Epithelial cell of prostate (primary cell): Measurements from ENCODE around the gene ASXL2.

Experiments used
- DNase-seq: peaks from one replicate; pipeline ENCODE4 v3.0.0-alpha.2; 2011; ENCODE audit warnings: low read depth, low spot score
- H3K27ac ChIP-seq: fragments of 450-650 bp; 2 replicates; pipeline ENCODE4 v1.5.1; 2017; ENCODE audit warnings: mild to moderate bottlenecking

Gene ASXL2

GRCh38 chr2:25809646-25810045, 68.6 kb downstream of the ASXL2 start:
- no peak overlapping the region for H3K27ac ChIP-seq

GRCh38 chr2:25808006-25808383, 70.3 kb downstream of the ASXL2 start:
- H3K27ac ChIP-seq, result no peak overlapping the region

More at GRCh38 chr2:25809646-25810045, 68.6 kb downstream of the ASXL2 start:
- DNase-seq, result no peak

GRCh38 chr2:25806941-25807340, 71.3 kb downstream of the ASXL2 start:
- H3K27ac ChIP-seq, result no peak overlapping the region
- no peak for DNase-seq

More at GRCh38 chr2:25808006-25808383, 70.3 kb downstream of the ASXL2 start:
- DNase-seq, result no peak

- DNase-seq, result no peak
- H3K27ac ChIP-seq, result no peak overlapping the region
Observed at GRCh38 chr2:25805987-25806386, 72.3 kb downstream of the ASXL2 start.

DNA sequence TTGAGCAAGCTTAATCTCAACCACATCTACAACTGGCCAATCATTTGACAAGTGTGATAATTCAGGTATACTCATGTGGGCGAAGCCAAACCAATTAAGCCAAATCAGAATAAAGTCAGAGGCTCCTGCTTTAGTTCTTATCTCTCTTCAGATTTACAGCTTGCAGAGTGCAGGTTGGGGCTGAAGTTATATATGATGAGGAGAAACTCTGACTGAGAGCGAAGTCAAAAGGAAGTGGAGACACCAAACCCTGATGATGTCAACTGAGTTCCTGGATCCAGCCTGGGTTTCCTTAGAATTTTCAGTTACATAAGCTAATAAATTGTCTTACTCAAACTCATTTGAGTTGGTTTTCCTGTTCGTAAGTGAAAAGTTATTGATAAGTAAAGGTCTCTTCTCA, 73.9 kb downstream of the ASXL2 start:
- DNase-seq, result no peak
- no peak overlapping the region for H3K27ac ChIP-seq

- H3K27ac ChIP-seq, result no peak overlapping the region
- DNase-seq, result no peak
Observed at GRCh38 chr2:25799301-25799700, 79.0 kb downstream of the ASXL2 start.

GRCh38 chr2:25797620-25798488, 80.4 kb downstream of the ASXL2 start:
- no peak overlapping the region for H3K27ac ChIP-seq
- no peak for DNase-seq

- no peak overlapping the region for H3K27ac ChIP-seq
- DNase-seq, result no peak
Observed at GRCh38 chr2:25794544-25795276, 83.6 kb downstream of the ASXL2 start.

DNA sequence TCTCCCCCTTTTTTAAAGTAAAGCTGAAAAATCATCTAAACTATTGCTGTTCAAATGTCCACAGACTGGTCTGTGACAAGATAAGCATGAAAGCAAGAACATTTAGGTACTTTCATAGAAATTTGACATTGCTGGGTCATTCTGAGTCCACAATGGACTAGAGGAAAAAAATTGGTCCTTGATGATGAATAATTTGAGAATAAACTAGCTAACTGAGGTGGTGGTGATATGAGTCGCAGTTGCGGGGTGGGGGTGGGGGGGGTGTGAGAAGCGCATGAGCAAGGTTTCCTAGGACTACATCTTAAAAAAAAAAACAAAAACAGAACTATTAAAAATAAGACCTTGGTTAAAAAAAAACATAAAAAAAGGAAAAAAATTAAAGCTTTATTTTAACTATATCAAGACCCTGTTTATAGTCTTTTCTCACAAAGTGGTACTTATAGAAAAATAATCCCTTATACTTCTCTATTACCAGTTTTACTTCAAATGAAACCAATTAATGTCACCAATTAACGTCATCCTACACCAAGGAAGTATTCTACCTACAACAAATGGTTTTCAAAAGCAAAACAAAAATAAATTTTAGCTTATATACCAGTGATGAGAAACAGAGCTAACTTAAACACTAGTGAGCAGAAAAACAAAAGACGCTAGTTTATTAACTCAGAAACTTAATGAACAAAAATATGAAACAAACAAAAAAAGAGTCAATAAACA, 88.1 kb downstream of the ASXL2 start:
- no peak for DNase-seq
- H3K27ac ChIP-seq, result no peak overlapping the region

GRCh38 chr2:25788457-25788856, 89.8 kb downstream of the ASXL2 start:
- no peak for DNase-seq
- H3K27ac ChIP-seq, result no peak overlapping the region

DNA sequence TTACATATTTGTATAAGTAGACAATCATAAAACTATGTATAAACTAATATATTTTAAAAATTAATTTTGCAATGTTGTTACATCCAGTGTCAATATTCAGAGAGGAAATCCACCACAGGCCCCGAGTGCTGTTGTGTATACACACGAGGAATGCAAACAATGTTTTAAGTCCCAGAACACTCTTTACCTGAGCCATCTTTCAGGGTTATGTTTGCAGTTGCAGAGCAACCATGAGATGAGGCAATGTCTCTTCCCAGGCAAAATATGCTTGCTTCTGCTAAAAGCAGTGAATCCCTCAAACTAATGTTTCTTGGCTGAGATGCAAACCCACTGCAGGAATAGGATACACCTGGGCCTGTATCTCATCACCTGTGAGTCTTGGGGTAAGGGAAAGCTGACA, 91.3 kb downstream of the ASXL2 start:
- H3K27ac ChIP-seq, result no peak overlapping the region
- no peak for DNase-seq

DNA sequence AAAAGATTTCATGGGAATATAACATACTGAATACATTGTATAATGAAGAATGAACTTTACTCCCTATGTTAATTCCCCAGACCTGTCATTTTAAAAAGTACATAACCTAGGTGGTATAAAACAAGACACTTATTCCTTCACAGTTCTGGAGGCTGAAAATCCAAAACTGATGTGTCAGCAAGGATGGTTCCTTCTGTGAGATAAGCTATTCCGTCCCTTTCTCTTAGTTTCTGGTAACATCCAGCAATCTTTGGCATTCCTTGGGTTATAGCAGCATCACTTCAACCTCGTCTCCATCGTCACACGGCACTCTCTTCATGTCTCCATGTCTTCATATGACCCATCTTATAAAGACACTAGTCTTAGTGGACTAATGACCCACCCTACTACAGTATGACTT, 93.9 kb downstream of the ASXL2 start:
- no peak for DNase-seq
- H3K27ac ChIP-seq, result no peak overlapping the region

- no peak for DNase-seq
- no peak overlapping the region for H3K27ac ChIP-seq
Observed at GRCh38 chr2:25777077-25777476, 101.2 kb downstream of the ASXL2 start.

DNA sequence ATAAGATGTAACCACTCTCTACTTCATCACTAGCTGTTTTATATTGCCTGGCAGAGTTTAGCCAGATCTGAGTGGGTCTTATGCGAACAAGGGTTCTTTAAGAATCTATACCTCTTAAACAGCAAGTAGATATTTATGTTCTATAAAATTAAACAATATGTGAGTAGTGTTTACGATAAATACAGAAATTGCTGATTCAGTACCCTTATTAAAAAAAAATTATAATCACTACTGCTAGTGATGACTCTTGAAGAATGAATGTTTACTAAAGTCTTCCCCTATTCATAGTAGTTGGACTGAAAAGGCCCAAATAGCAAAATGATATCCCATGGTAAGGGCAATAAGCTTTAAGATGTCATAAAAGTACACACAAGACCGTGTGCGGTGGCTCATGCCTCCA, 106.2 kb downstream of the ASXL2 start:
- H3K27ac ChIP-seq, result no peak overlapping the region
- DNase-seq, result no peak

- DNase-seq, result no peak
Observed at GRCh38 chr2:25763575-25763974, 114.7 kb downstream of the ASXL2 start.

DNA sequence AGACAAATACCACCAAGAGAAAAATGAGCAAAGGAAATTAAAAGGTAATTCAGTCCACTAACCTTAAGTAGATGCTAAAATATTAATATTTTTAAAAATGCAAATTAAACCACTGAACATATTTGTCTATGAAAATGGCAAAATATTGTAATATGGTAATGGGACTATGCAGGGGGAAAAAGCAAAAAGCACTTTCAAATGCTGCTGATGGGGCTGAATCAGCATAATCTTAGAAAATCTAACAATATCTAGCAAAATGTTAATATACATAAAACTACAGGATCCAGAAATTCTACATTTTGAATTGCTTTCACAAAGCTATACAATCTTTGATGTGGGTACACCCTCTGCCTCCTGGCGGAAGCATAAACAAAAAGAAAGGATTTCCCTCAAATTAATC, 118.0 kb downstream of the ASXL2 start:
- H3K27ac ChIP-seq, result no peak overlapping the region
- no peak for DNase-seq

More at GRCh38 chr2:25763575-25763974, 114.7 kb downstream of the ASXL2 start:
- H3K27ac ChIP-seq, result no peak overlapping the region

GRCh38 chr2:25758348-25758747, 119.9 kb downstream of the ASXL2 start:
- no peak overlapping the region for H3K27ac ChIP-seq
- DNase-seq, result no peak

DNA sequence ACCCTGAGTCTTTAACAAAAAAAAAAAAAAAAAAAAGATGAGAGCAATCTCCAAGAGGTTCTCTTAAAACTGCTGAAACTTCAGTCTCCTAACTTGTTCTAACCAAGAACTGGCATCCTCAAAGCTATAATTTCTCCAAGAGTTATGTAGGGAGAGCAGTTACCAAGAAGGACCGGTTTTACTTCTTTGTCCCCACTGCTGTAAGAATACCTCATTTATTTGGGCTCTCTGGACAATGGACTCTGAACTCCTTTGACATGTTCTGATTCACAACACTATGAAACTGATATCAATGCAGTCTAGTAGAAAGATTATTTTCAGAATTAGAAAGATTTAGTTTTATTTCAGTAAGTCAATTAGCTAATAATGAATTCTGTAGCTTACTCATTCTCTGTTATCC, 120.4 kb downstream of the ASXL2 start:
- DNase-seq, result no peak
- H3K27ac ChIP-seq, result no peak overlapping the region

GRCh38 chr2:25756536-25756935, 121.8 kb downstream of the ASXL2 start:
- no peak overlapping the region for H3K27ac ChIP-seq
- DNase-seq, result no peak

GRCh38 chr2:25749676-25750075, 128.6 kb downstream of the ASXL2 start:
- no peak overlapping the region for H3K27ac ChIP-seq
- no peak for DNase-seq

DNA sequence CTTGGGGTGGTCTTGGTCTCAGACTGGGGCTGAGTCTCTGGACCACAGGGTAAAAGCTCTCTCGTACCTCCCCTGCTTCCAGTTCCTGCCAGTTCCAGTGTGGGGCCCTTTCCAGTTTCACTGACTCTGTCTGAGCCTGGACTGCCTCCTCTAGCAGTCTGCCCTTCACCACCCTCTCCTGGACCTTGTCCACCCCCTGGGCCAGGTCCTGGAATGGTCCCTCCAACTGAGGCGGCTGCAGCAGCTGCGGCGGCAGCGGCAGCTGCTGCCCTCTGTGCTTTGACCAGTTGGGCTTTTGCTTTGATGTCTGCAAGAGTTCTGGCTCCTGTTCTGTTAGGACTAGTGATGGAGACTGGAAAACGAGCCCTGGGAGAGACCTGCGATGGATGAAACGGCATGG, 134.2 kb downstream of the ASXL2 start:
- no peak for DNase-seq
- no peak overlapping the region for H3K27ac ChIP-seq
